ENCODE measurements around the gene CDK15.

DNA sequence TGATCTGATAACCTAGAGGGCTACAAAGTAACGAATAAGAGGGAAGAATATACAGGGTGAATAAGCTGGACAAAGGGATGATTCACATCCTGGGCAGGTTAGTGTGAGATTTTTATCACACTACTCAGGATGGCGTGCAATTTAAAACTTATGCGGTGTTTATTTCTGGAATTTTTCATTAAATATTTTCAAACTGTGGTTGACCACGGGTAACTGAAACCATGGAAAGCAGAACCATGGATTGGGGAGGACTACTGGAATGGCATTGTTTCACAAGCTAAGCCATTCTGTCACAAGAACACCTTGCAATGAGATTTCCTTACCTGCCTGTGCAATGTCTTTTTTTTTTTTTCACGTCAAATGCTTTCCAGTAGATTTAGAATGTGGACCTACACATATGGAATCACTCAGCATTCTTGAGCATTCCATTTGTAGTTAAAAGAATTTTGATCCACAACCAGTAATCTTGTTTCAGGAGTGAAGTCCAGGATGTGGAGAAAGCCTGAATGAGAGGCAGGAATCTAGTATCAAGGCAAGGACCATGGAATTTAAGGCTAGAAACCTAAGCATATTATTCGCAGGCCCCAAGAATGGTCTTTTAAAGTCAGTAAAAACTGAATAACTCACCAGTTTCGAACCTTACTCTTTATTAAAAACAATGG lies 8.0 kb upstream of the CDK15 start:
- TF ChIP-seq, protein P1, sequence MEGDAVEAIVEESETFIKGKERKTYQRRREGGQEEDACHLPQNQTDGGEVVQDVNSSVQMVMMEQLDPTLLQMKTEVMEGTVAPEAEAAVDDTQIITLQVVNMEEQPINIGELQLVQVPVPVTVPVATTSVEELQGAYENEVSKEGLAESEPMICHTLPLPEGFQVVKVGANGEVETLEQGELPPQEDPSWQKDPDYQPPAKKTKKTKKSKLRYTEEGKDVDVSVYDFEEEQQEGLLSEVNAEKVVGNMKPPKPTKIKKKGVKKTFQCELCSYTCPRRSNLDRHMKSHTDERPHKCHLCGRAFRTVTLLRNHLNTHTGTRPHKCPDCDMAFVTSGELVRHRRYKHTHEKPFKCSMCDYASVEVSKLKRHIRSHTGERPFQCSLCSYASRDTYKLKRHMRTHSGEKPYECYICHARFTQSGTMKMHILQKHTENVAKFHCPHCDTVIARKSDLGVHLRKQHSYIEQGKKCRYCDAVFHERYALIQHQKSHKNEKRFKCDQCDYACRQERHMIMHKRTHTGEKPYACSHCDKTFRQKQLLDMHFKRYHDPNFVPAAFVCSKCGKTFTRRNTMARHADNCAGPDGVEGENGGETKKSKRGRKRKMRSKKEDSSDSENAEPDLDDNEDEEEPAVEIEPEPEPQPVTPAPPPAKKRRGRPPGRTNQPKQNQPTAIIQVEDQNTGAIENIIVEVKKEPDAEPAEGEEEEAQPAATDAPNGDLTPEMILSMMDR (IDR thresholded peaks at IDR 0.05): no peak
- TF ChIP-seq EZH2 (IDR thresholded peaks at IDR 0.05; ENCODE audit: borderline replicate concordance, insufficient read depth, low read depth, low read length, poor library complexity, severe bottlenecking): no peak

All from B cell (primary cell).